Right lobe of liver (tissue), 4 donors: Measurements from ENCODE around the gene GKN2.

Experiments used
- POLR2A ChIP-seq: fragments of 450-650 bp; IDR thresholded peaks from one replicate; pipeline ENCODE4 v1.6.1; 2017; ENCODE audit warnings: antibody characterized with exemption, mild to moderate bottlenecking
- TF ChIP-seq, protein P1 (sequence below), 4 donors: fragments of 200-600 bp in 3 of 4; fragments of 450-650 bp in 1 of 4; IDR thresholded peaks; one replicate each; pipeline versions ENCODE4 v1.5.1 to v1.8.0; 2016 to 2022; ENCODE audit warnings: antibody characterized with exemption in 4 of 4, mild to moderate bottlenecking in 2 of 4
- donor health status: DM: no; HTN: no; CAD: no.
- donor health status: DM: no; HTN: no; CAD: no.
- donor health status: DM: no; HTN: yes; CAD: no.

DNA sequence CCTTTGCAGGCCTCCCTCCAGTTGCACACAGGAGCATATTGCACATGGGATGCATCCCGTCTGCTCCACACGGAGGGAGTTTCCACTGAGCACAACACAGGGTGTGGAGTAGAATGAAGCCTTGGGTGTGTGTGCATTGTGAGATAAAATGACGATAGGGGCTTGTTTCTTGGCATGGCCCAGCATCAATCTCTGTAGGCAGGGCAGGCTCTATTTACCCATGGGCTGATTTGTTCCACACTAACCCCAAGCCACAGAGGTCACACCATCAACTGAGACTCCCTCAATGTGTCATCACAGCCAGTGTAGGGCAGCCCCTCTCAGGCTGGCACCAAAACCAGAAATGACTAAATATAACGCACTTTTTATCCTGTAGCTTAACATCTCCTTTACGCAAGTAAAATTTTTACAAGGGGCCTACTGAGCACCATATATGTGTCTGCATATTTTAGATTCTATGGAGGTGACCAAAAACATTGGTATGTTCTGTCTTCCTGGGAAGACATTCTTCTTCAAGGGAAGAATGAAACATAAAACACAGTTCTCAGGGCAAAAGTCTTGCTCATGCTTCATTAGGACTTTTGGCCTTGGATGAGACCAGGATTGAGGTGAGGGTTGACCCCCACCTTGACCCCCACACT is 19.0 kb upstream of the GKN2 start:
- TF ChIP-seq, protein P1, sequence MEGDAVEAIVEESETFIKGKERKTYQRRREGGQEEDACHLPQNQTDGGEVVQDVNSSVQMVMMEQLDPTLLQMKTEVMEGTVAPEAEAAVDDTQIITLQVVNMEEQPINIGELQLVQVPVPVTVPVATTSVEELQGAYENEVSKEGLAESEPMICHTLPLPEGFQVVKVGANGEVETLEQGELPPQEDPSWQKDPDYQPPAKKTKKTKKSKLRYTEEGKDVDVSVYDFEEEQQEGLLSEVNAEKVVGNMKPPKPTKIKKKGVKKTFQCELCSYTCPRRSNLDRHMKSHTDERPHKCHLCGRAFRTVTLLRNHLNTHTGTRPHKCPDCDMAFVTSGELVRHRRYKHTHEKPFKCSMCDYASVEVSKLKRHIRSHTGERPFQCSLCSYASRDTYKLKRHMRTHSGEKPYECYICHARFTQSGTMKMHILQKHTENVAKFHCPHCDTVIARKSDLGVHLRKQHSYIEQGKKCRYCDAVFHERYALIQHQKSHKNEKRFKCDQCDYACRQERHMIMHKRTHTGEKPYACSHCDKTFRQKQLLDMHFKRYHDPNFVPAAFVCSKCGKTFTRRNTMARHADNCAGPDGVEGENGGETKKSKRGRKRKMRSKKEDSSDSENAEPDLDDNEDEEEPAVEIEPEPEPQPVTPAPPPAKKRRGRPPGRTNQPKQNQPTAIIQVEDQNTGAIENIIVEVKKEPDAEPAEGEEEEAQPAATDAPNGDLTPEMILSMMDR (IDR thresholded peaks at IDR 0.05), result no peak
- no peak for TF ChIP-seq POLR2A
